Glutamatergic neuron (in vitro differentiated cells): ENCODE results near the gene SLC26A4. TPM values are rescaled to one million over a fixed set of nuclear protein-coding genes. Genes with fewer than 3 reads are reported as not detected.

Experiments used
- DNase-seq: peaks from one replicate; pipeline ENCODE4 v3.0.0; 2022
- H3K27ac Mint-ChIP-seq: one replicate; pipeline ENCODE4 v1.8.0; 2020; ENCODE audit warnings: mild to moderate bottlenecking, mixed read lengths, inconsistent platforms; ENCODE audit not compliant: unreplicated experiment
- H3K27me3 Mint-ChIP-seq: one replicate; pipeline ENCODE4 v1.8.0; 2020; ENCODE audit warnings: mild to moderate bottlenecking, moderate library complexity, mixed read lengths, inconsistent platforms; ENCODE audit not compliant: unreplicated experiment
- H3K36me3 Mint-ChIP-seq: one replicate; pipeline ENCODE4 v1.8.0; 2020; ENCODE audit warnings: mild to moderate bottlenecking, mixed read lengths, inconsistent platforms; ENCODE audit not compliant: unreplicated experiment
- H3K4me1 Mint-ChIP-seq: one replicate; pipeline ENCODE4 v1.8.0; 2020; ENCODE audit warnings: mild to moderate bottlenecking, low read depth, mixed read lengths, inconsistent platforms; ENCODE audit not compliant: unreplicated experiment
- H3K4me3 Mint-ChIP-seq: one replicate; pipeline ENCODE4 v1.8.0; 2020; ENCODE audit warnings: mild to moderate bottlenecking, mixed read lengths, inconsistent platforms; ENCODE audit not compliant: unreplicated experiment
- H3K9me3 Mint-ChIP-seq: one replicate; pipeline ENCODE4 v1.8.0; 2020; ENCODE audit warnings: mild to moderate bottlenecking, moderate library complexity, mixed read lengths, inconsistent platforms; ENCODE audit not compliant: unreplicated experiment
- total RNA-seq: library from RNA; stranded (reverse); fragmentation: NEBNext Ultra II Directional; extraction: Animal tissue kit (Norgen Biotek cat#: 25700); gene quantifications from one replicate; pipeline ENCODE4 v1.2.1, GENCODE V29; 2021; ENCODE audit not compliant: unreplicated experiment
- TF ChIP-seq, protein P1 (sequence below): fragments of 200-600 bp; sonication (generic); IDR thresholded peaks from one replicate; pipeline ENCODE4 v1.5.0; 2021; ENCODE audit not compliant: partially characterized antibody, unreplicated experiment

SLC26A4 gene
- total RNA-seq, 1 donor from 2014 or later = 0.34 TPM

DNA sequence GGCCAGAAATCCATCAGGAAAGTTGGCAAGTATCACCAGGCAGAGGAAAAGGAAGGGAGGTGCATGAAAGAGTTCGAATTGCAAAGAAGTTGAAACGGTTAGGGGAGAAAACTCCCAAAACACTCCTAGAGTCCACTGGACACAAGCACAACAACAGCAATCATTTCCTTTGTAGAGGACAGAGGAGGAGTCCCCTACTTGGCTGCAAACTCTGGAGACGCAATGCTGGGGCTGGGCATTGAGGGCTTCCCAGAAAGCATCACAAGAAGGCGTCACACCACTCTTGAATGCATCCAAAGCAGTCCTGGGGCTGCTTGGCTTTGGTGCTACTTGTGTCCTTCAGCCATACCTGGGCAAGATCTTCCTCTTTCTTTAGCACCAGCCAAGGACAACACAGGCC, 18.1 kb upstream of the SLC26A4 start:
- H3K4me1 Mint-ChIP-seq = peaks cover 9% of the 10 kb centered on the region
- H3K9me3 Mint-ChIP-seq = peaks cover 1% of the 10 kb centered on the region
- H3K27me3 Mint-ChIP-seq = peaks cover 2% of the 10 kb centered on the region
- no peak overlapping the region for H3K27ac Mint-ChIP-seq
- no peaks in the 10 kb centered on the region for H3K36me3 Mint-ChIP-seq
- H3K4me3 Mint-ChIP-seq = no peak overlapping the region
- DNase-seq = no peak
- TF ChIP-seq, protein P1, sequence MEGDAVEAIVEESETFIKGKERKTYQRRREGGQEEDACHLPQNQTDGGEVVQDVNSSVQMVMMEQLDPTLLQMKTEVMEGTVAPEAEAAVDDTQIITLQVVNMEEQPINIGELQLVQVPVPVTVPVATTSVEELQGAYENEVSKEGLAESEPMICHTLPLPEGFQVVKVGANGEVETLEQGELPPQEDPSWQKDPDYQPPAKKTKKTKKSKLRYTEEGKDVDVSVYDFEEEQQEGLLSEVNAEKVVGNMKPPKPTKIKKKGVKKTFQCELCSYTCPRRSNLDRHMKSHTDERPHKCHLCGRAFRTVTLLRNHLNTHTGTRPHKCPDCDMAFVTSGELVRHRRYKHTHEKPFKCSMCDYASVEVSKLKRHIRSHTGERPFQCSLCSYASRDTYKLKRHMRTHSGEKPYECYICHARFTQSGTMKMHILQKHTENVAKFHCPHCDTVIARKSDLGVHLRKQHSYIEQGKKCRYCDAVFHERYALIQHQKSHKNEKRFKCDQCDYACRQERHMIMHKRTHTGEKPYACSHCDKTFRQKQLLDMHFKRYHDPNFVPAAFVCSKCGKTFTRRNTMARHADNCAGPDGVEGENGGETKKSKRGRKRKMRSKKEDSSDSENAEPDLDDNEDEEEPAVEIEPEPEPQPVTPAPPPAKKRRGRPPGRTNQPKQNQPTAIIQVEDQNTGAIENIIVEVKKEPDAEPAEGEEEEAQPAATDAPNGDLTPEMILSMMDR = no peak

DNA sequence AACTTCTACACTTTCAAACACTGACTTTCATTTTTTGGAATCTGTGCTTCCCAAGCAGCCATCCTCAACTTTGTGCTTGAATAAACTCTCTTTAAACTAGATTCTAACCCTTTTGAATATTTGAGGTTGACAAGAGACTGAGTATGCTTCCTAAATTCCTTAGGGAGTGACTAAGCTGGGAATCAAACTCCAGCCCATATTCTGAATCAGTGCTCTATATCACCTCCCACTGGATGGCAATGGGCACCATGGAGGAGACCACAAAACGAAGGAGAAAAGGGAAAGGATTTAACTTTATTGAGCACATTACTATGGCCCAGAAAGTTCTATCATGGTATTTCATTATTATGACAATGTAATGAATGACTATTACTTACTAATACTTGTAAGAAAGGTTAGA, 17.2 kb upstream of the SLC26A4 start:
- Mint-ChIP-seq H3K27me3 (peaks cover 2% of the 10 kb centered on the region), H3K4me3 (no peak overlapping the region), H3K27ac (no peak overlapping the region), H3K4me1 (peaks cover 9% of the 10 kb centered on the region), H3K9me3 (peaks cover 1% of the 10 kb centered on the region), H3K36me3 (no peaks in the 10 kb centered on the region)
- DNase-seq = no peak
- TF ChIP-seq, protein P1 = no peak

DNA sequence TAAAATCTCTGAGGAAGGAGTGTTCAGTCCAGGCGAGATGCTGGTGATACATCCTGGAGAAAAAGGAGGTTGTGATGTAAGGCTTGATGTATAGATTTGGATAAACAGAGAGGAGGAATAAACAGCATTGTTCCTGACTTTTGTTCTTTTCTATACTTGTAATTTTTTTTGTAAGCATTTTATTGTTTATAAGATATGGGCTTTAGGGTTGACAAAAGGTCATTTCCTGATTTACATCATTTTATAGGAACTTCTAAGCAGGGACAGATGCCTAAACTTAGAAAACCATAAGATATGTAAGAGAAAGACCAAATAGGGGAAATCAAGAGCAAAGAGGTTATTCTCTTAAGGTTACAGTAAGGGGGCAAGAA, 16.7 kb upstream of the SLC26A4 start:
- H3K4me1 Mint-ChIP-seq = peaks cover 9% of the 10 kb centered on the region
- no peak overlapping the region for H3K4me3 Mint-ChIP-seq
- peaks cover 1% of the 10 kb centered on the region for H3K9me3 Mint-ChIP-seq

DNA sequence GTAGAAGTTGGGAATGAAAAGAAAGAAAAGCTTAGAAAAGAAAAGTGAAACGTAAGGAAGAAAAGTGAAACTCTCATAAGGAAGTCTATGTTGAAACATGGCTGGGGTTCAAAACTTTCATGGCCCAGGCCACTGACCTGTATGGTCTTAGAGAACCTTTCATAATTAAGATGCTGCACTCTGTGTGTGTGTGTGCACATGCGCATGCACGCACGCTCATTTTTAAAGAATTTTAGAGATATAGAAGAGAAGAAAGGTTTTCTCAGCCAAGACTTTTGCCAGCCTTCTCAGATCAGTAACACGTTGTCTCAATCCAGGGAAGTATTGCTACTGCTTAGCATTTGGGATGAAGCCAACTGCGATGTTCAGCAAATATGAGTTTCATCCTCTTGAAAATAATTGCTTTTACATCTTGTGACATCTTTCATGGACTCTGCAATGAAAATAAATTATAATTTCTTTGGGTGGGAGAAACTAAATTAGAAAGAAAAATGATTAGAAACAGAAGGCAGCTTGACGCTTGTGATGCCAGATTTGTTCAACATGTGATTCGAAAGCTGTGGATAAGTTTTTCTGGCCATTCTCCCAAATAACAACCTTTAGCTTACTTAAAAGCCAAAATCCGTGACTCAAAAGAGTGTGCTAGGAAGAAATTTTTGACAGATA, 16.2 kb upstream of the SLC26A4 start:
- TF ChIP-seq, protein P1 = no peak
- Mint-ChIP-seq H3K9me3 (peaks cover 1% of the 10 kb centered on the region), H3K36me3 (no peaks in the 10 kb centered on the region), H3K27ac (no peak overlapping the region), H3K27me3 (peaks cover 2% of the 10 kb centered on the region), H3K4me1 (peaks cover 9% of the 10 kb centered on the region), H3K4me3 (no peak overlapping the region)
- no peak for DNase-seq

More for the DNA sequence above, 16.7 kb upstream of the SLC26A4 start:
- DNase-seq = no peak
- Mint-ChIP-seq H3K36me3 (no peaks in the 10 kb centered on the region), H3K27me3 (peaks cover 2% of the 10 kb centered on the region), H3K27ac (no peak overlapping the region)
- TF ChIP-seq, protein P1 = no peak

DNA sequence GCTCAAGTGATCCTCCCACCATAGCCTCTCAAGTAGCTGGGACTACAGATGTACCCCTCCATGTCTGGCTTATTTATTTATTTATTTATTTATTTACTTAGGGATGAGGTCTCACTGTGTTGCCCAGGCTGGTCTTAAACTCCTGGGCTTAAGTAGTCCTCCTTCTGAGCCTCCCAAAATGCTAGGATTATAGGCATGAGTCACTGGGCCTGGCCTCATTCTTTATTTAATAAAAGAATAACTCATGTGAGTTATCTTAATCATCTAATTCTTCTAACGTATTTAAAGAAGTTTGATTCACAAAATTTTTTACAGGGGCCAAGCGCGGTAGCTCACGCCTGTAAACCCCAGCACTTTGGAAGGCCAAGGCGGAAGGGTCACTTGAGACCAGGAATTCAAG, 8.0 kb upstream of the SLC26A4 start:
- Mint-ChIP-seq H3K9me3 (peaks cover 2% of the 10 kb centered on the region), H3K36me3 (no peaks in the 10 kb centered on the region), H3K4me3 (no peak overlapping the region), H3K27me3 (peaks cover 2% of the 10 kb centered on the region), H3K4me1 (no peaks in the 10 kb centered on the region), H3K27ac (no peak overlapping the region)
- no peak for DNase-seq
- TF ChIP-seq, protein P1 = no peak
